ENCODE data around the gene RNF151.

RNF151 gene

DNA sequence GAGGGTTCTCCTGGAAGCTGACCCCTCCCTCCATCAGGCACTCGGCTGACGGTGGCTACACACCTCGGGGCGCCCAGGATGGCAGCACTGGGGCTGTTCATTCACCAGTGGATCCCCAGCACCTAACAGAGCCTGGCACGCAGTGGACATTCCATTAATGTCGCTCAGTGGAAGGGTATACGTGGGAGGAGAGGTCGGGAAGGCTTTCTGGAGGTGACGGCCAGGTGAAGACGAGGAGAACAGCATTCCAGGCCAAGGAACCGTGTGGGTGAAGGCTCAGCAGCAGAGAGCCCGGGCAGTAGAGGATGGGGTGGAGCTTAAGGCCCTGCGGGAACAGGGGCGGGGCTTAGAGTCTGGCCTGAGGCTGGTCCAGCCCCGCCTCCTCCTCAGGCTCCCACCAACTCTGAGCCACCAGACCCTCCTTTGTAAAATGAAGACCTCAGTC is 45.9 kb upstream of the RNF151 start:
- no peaks in the 10 kb centered on the region for H3K9me3 Mint-ChIP-seq
- peaks cover 51% of the 10 kb centered on the region for H3K4me1 Mint-ChIP-seq
- TF ChIP-seq, protein P1, sequence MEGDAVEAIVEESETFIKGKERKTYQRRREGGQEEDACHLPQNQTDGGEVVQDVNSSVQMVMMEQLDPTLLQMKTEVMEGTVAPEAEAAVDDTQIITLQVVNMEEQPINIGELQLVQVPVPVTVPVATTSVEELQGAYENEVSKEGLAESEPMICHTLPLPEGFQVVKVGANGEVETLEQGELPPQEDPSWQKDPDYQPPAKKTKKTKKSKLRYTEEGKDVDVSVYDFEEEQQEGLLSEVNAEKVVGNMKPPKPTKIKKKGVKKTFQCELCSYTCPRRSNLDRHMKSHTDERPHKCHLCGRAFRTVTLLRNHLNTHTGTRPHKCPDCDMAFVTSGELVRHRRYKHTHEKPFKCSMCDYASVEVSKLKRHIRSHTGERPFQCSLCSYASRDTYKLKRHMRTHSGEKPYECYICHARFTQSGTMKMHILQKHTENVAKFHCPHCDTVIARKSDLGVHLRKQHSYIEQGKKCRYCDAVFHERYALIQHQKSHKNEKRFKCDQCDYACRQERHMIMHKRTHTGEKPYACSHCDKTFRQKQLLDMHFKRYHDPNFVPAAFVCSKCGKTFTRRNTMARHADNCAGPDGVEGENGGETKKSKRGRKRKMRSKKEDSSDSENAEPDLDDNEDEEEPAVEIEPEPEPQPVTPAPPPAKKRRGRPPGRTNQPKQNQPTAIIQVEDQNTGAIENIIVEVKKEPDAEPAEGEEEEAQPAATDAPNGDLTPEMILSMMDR (IDR thresholded peaks at IDR 0.05) = no peak
- no peak overlapping the region for H3K27ac Mint-ChIP-seq
- H3K36me3 Mint-ChIP-seq (ENCODE audit: low read depth) = no peaks in the 10 kb centered on the region
- peaks cover 77% of the 10 kb centered on the region for H3K27me3 Mint-ChIP-seq (ENCODE audit: low read depth, poor library complexity)
- H3K4me3 Mint-ChIP-seq = peak overlapping the region; percentile 15
- DNase-seq = peak; percentile 81

DNA sequence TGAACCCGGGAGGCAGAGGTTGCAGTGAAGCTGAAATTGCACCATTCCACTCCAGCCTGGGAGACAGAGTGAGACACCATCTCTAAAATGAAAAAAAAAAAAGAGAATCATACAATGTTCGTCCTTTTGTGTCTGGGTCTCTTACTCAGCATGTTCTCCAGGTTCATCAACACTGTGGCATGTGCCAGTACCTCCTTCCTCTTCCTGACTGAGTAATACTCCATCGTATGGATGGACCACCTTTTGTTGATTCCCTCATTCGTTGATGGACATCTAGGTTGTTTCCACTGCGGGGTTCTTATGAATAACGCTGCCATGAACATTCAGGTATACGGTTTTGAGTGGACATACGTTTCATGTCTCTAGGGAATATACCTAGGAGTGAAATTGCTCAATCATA is 44.3 kb upstream of the RNF151 start:
- H3K27me3 Mint-ChIP-seq (ENCODE audit: low read depth, poor library complexity) = peaks cover 64% of the 10 kb centered on the region
- H3K9me3 Mint-ChIP-seq = no peaks in the 10 kb centered on the region
- DNase-seq = no peak
- no peak overlapping the region for H3K27ac Mint-ChIP-seq
- no peaks in the 10 kb centered on the region for H3K36me3 Mint-ChIP-seq (ENCODE audit: low read depth)
- H3K4me3 Mint-ChIP-seq = no peak overlapping the region
- TF ChIP-seq, protein P1 (IDR thresholded peaks at IDR 0.05) = no peak
- H3K4me1 Mint-ChIP-seq = peaks cover 47% of the 10 kb centered on the region

DNA sequence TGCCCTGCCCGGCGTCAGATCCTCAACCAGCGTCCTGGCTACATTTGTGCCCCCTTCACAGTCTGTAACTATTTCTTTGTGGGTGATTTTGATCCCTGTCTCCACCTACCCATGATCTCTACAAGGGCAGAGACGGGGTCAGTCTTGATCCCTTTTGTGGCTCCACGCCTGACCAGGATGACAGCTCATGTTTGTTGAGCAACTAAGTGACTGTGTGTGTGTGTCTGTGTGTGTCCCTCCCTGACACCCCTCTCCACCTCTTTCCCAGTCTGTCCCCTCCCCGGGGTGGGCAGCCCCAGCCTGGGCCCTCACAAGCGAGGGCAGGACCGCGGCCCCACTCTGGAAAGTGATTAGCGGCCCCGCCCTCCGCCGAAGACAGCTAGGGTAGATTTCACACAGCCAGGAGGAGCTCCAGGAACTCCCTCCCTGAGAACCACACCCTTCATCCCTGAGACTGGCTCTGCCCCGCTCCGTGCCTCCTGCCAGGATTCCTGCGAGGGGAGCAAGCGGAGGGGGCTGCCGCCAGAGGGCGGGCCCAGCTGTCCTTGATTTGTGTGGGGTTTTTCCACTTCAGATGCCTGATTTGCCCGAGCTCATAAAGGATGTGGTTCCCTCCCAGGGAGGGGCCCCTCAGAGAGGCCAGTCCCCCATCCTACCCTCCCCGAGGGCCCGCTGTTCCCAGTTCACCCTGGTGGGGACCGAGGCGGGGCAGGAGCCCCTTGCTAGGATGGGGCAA is 43.2 kb upstream of the RNF151 start:
- Mint-ChIP-seq H3K27ac (no peak overlapping the region), H3K4me1 (peaks cover 51% of the 10 kb centered on the region), H3K9me3 (no peaks in the 10 kb centered on the region), H3K36me3 (ENCODE audit: low read depth) (no peaks in the 10 kb centered on the region), H3K4me3 (no peak overlapping the region), H3K27me3 (ENCODE audit: low read depth, poor library complexity) (peaks cover 58% of the 10 kb centered on the region)
- peak; percentile 76 for DNase-seq
- TF ChIP-seq, protein P1 (IDR thresholded peaks at IDR 0.05) = peak; percentile 55

DNA sequence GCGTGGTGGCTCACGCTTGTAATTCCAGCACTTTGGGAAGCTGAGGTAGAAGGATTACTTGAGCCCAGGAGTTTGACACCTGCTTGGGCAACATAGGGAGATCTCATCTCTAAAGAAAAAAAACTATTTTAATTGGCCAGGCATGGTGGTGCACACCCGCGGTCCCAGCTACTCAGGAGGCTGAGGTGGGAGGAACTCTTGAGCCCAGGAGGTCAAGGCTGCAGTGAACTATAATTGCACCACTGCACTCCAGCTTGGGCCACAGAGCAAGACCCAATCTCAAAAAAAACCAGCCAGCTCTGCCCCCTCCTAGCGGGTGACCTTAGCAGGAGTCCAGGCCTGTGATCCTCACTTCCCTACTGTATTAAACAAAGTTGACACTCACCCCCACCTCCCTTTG is 42.6 kb upstream of the RNF151 start:
- H3K4me1 Mint-ChIP-seq = peaks cover 50% of the 10 kb centered on the region

DNA sequence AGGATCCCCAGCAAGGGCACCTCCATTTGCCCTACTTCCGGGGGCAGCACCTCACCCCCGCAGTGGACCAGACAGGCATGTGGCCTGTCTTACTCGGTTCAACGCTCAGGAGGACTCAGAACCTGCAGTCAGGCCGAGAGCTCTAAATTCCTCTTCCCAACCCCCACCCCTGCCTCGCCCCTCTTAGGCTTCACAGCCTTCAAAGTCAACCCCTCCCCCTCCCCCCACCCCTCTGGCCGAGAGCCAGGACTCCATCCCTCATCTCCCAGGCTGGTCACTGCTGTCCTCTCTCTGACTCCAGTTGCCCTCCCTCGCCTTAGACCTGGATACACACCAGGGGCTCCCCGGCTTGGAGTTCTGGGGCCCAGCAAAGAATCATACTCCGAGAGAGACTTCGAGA is 40.4 kb upstream of the RNF151 start:
- H3K9me3 Mint-ChIP-seq = no peaks in the 10 kb centered on the region

More for the DNA sequence above, 42.6 kb upstream of the RNF151 start:
- Mint-ChIP-seq H3K9me3 (no peaks in the 10 kb centered on the region), H3K36me3 (ENCODE audit: low read depth) (no peaks in the 10 kb centered on the region), H3K27me3 (ENCODE audit: low read depth, poor library complexity) (peaks cover 52% of the 10 kb centered on the region), H3K4me3 (no peak overlapping the region), H3K27ac (no peak overlapping the region)
- DNase-seq = no peak
- TF ChIP-seq, protein P1 (IDR thresholded peaks at IDR 0.05) = no peak

More for the DNA sequence above, 40.4 kb upstream of the RNF151 start:
- Mint-ChIP-seq H3K4me1 (peaks cover 41% of the 10 kb centered on the region), H3K27me3 (ENCODE audit: low read depth, poor library complexity) (peaks cover 37% of the 10 kb centered on the region), H3K27ac (no peak overlapping the region), H3K36me3 (ENCODE audit: low read depth) (no peaks in the 10 kb centered on the region), H3K4me3 (no peak overlapping the region)
- TF ChIP-seq, protein P1 (IDR thresholded peaks at IDR 0.05) = no peak
- no peak for DNase-seq
